K562 (cell line): ENCODE measurements around the gene ZNF18.

Source experiments
- CBX8 ChIP-seq: fragments of 200-600 bp; sonication (generic); IDR thresholded peaks from 2 replicates; pipeline ENCODE4 v1.6.1; 2012; ENCODE audit warnings: borderline replicate concordance, mixed run types, low read depth, mild to moderate bottlenecking, moderate library complexity, mixed read lengths, low read length, control low read depth, inconsistent platforms; ENCODE audit not compliant: poor library complexity, severe bottlenecking; ENCODE audit errors: extremely low read depth
- EZH2 ChIP-seq: IDR thresholded peaks from 2 replicates; pipeline ENCODE4 v1.6.1; 2012; ENCODE audit warnings: low read depth, mild to moderate bottlenecking, inconsistent platforms, low read length, borderline replicate concordance
- GMEB1 ChIP-seq: fragments of 250-450 bp; sonication (Bioruptor Pico); IDR thresholded peaks from 2 replicates; pipeline ENCODE4 v1.4.0; 2020; ENCODE audit warnings: mild to moderate bottlenecking
- SAFB2 ChIP-seq: fragments of 200-400 bp; formaldehyde crosslinking; IDR thresholded peaks from 2 replicates; pipeline ENCODE4 v1.6.1; 2018; ENCODE audit warnings: borderline replicate concordance, low read length, low read depth, moderate library complexity; ENCODE audit not compliant: severe bottlenecking
- ZNF644 ChIP-seq: fragments of 200-800 bp; sonication (Bioruptor generic); IDR thresholded peaks from 2 replicates; pipeline ENCODE4 v1.6.1; 2016; ENCODE audit warnings: low read depth, missing genetic modification characterization, missing compliant biosample characterization
- TF ChIP-seq, protein P1 (sequence below), 3 experiments: IDR thresholded peaks in 2 of 3; conservative IDR thresholded peaks in 1 of 3; 2 replicates each; pipeline ENCODE4 v1.5.1; 2011 to 2012; ENCODE audit warnings: low read length in 3 of 3, mild to moderate bottlenecking in 3 of 3, control low read depth in 2 of 3, improper control_type of control experiment in 1 of 3, inconsistent platforms in 1 of 3, low read depth in 1 of 3, mixed read lengths in 1 of 3, moderate library complexity in 1 of 3; ENCODE audit not compliant: insufficient read depth in 2 of 3

GRCh38 chr17:11996722-11997146 lies 541 bp downstream of the ZNF18 start:
- TF ChIP-seq CBX8, result no peak
- no peak for TF ChIP-seq GMEB1 (CRISPR knock-in tag)
- TF ChIP-seq, protein P1, sequence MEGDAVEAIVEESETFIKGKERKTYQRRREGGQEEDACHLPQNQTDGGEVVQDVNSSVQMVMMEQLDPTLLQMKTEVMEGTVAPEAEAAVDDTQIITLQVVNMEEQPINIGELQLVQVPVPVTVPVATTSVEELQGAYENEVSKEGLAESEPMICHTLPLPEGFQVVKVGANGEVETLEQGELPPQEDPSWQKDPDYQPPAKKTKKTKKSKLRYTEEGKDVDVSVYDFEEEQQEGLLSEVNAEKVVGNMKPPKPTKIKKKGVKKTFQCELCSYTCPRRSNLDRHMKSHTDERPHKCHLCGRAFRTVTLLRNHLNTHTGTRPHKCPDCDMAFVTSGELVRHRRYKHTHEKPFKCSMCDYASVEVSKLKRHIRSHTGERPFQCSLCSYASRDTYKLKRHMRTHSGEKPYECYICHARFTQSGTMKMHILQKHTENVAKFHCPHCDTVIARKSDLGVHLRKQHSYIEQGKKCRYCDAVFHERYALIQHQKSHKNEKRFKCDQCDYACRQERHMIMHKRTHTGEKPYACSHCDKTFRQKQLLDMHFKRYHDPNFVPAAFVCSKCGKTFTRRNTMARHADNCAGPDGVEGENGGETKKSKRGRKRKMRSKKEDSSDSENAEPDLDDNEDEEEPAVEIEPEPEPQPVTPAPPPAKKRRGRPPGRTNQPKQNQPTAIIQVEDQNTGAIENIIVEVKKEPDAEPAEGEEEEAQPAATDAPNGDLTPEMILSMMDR (IDR thresholded peaks at IDR 0.05 in 2 of 3, conservative IDR thresholded peaks at IDR 0.05 in 1 of 3; ENCODE audit: insufficient read depth in 2 of 3, low read depth in 1 of 3, low read length in 3 of 3), result no peak
- TF ChIP-seq ZNF644 (tag), result no peak
- no peak for TF ChIP-seq EZH2
- TF ChIP-seq SAFB2, result no peak
